GM19025 (cell line): Measurements from ENCODE around the gene SLC66A2.

Experiments used
- ATAC-seq: cut with Tn5 transposase; IDR thresholded peaks from one replicate; pipeline ENCODE4 v1.9.1; 2021; ENCODE audit warnings: mild to moderate bottlenecking, low read depth, moderate library complexity; ENCODE audit not compliant: unreplicated experiment

Gene SLC66A2

GRCh38 chr18:79952456-79952995 is 1.1 kb upstream of the SLC66A2 start:
- ATAC-seq, result no peak

- peak; percentile 30 for ATAC-seq
Measured at GRCh38 chr18:79950515-79951341, 725 bp downstream of the SLC66A2 start.

- no peak for ATAC-seq
Measured at GRCh38 chr18:79949697-79950487, 1.6 kb downstream of the SLC66A2 start.

- ATAC-seq, result no peak
Measured at GRCh38 chr18:79948719-79949411, 2.6 kb downstream of the SLC66A2 start.

- ATAC-seq, result no peak
Measured at GRCh38 chr18:79947881-79948610, 3.4 kb downstream of the SLC66A2 start.

GRCh38 chr18:79947054-79947755 is 4.2 kb downstream of the SLC66A2 start:
- ATAC-seq, result no peak

- ATAC-seq, result no peak
Measured at GRCh38 chr18:79945118-79946042, 6.1 kb downstream of the SLC66A2 start.

GRCh38 chr18:79944746-79945117 is 6.7 kb downstream of the SLC66A2 start:
- peak; percentile 7 for ATAC-seq

GRCh38 chr18:79944126-79944731 is 7.2 kb downstream of the SLC66A2 start:
- ATAC-seq, result peak; percentile 46

GRCh38 chr18:79943608-79944125 is 7.8 kb downstream of the SLC66A2 start:
- ATAC-seq, result no peak

GRCh38 chr18:79942786-79943607 is 8.5 kb downstream of the SLC66A2 start:
- ATAC-seq, result no peak

GRCh38 chr18:79942211-79942610 is 9.2 kb downstream of the SLC66A2 start:
- no peak for ATAC-seq

GRCh38 chr18:79941473-79942119 is 9.9 kb downstream of the SLC66A2 start:
- ATAC-seq, result no peak

- no peak for ATAC-seq
Measured at GRCh38 chr18:79940814-79941472, 10.5 kb downstream of the SLC66A2 start.

GRCh38 chr18:79940126-79940813 is 11.2 kb downstream of the SLC66A2 start:
- ATAC-seq, result no peak
